ENCODE results near the gene GGACT. TPM values are rescaled to one million over a fixed set of nuclear protein-coding genes. Genes with fewer than 3 reads are reported as not detected.

Gene GGACT
- polyA plus RNA-seq, 3 donors: 1.7 to 8.3 (median 6.5) TPM

GRCh38 chr13:100484702-100485101, 103.9 kb downstream of the GGACT start:
- H3K27ac Mint-ChIP-seq: peak overlapping the region in 1 of 7 donors; percentile 9
- intact Hi-C loops (cut with micrococcal nuclease): no loop called here
- Histone ChIP-seq H3K4me1 (ENCODE audit: control insufficient read depth in 1 of 2, insufficient read depth in 2 of 2, low read length in 2 of 2) (peaks cover 8 to 12% of the 10 kb centered on the region in 2 donors), H3K9ac (ENCODE audit: insufficient read depth, low read length, poor library complexity, severe bottlenecking) (no peak overlapping the region), H3K27ac (ENCODE audit: low read depth in 1 of 2, low read length in 2 of 2) (no peak overlapping the region), H4K20me1 (ENCODE audit: insufficient read depth, low read length) (no peaks in the 10 kb centered on the region), H3K4me3 (replicated peaks in 1 of 3; ENCODE audit: low read depth in 2 of 3, low read length in 3 of 3) (no peak overlapping the region), H3K79me2 (ENCODE audit: insufficient read depth, low read length) (no peaks in the 10 kb centered on the region), H3K4me2 (replicated peaks; ENCODE audit: extremely low read depth, low read length, poor library complexity, severe bottlenecking) (no peak overlapping the region), H3K36me3 (replicated peaks in 1 of 2; ENCODE audit: control insufficient read depth in 1 of 2, insufficient read depth in 2 of 2, low read length in 2 of 2) (no peaks in the 10 kb centered on the region), H3K27me3 (ENCODE audit: control insufficient read depth in 2 of 2, insufficient read depth in 2 of 2, low read length in 2 of 2) (no peaks in the 10 kb centered on the region), H3K9me3 (replicated peaks in 1 of 2; ENCODE audit: control insufficient read depth in 1 of 2, insufficient read depth in 1 of 2, low read length in 2 of 2) (no peaks in the 10 kb centered on the region), H2AFZ (ENCODE audit: insufficient read depth, low read depth, low read length, poor library complexity, severe bottlenecking) (no peak overlapping the region)
- WGBS (ENCODE audit: insufficient coverage): no CpG with 5 or more reads among the region's 3 CpGs
- TF ChIP-seq, protein P1, sequence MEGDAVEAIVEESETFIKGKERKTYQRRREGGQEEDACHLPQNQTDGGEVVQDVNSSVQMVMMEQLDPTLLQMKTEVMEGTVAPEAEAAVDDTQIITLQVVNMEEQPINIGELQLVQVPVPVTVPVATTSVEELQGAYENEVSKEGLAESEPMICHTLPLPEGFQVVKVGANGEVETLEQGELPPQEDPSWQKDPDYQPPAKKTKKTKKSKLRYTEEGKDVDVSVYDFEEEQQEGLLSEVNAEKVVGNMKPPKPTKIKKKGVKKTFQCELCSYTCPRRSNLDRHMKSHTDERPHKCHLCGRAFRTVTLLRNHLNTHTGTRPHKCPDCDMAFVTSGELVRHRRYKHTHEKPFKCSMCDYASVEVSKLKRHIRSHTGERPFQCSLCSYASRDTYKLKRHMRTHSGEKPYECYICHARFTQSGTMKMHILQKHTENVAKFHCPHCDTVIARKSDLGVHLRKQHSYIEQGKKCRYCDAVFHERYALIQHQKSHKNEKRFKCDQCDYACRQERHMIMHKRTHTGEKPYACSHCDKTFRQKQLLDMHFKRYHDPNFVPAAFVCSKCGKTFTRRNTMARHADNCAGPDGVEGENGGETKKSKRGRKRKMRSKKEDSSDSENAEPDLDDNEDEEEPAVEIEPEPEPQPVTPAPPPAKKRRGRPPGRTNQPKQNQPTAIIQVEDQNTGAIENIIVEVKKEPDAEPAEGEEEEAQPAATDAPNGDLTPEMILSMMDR (IDR thresholded peaks at IDR 0.05): no peak
- peaks cover 0 to 5% (median 0%) of the 10 kb centered on the region in 3 donors for H3K27me3 Mint-ChIP-seq (ENCODE audit: low read depth in 3 of 3)
- peaks cover 22% of the 10 kb centered on the region for H3K4me1 Mint-ChIP-seq
- H3K9me3 Mint-ChIP-seq: peaks cover 0 to 3% (median 0%) of the 10 kb centered on the region in 7 donors
- no peak overlapping the region for H3K4me3 Mint-ChIP-seq
- no peak for DNase-seq
- peaks cover 0 to 2% of the 10 kb centered on the region in 2 donors for H3K36me3 Mint-ChIP-seq

- H4K20me1 ChIP-seq (ENCODE audit: insufficient read depth, low read length): no peaks in the 10 kb centered on the region
- H3K27me3 ChIP-seq (ENCODE audit: control insufficient read depth in 2 of 2, insufficient read depth in 2 of 2, low read length in 2 of 2): no peaks in the 10 kb centered on the region
- 100% methylated on average over 1 of the region's 8 CpGs for WGBS (ENCODE audit: insufficient coverage)
- peaks cover 0 to 3% (median 0%) of the 10 kb centered on the region in 7 donors for H3K9me3 Mint-ChIP-seq
- peaks cover 0 to 5% (median 0%) of the 10 kb centered on the region in 3 donors for H3K27me3 Mint-ChIP-seq (ENCODE audit: low read depth in 3 of 3)
- intact Hi-C loops (cut with micrococcal nuclease): no loop called here
- DNase-seq: no peak
- H3K4me1 ChIP-seq (ENCODE audit: control insufficient read depth in 1 of 2, insufficient read depth in 2 of 2, low read length in 2 of 2): peaks cover 6 to 10% of the 10 kb centered on the region in 2 donors
- no peak overlapping the region for H3K27ac ChIP-seq (ENCODE audit: low read depth in 1 of 2, low read length in 2 of 2)
- H3K9ac ChIP-seq (ENCODE audit: insufficient read depth, low read length, poor library complexity, severe bottlenecking): no peak overlapping the region
- TF ChIP-seq, protein P1 (IDR thresholded peaks at IDR 0.05): no peak
- H3K27ac Mint-ChIP-seq: no peak overlapping the region
- H3K36me3 Mint-ChIP-seq: peaks cover 0 to 2% of the 10 kb centered on the region in 2 donors
- no peak overlapping the region for H3K4me2 ChIP-seq (replicated peaks; ENCODE audit: extremely low read depth, low read length, poor library complexity, severe bottlenecking)
- no peak overlapping the region for H3K4me3 ChIP-seq (replicated peaks in 1 of 3; ENCODE audit: low read depth in 2 of 3, low read length in 3 of 3)
- peaks cover 18% of the 10 kb centered on the region for H3K4me1 Mint-ChIP-seq
- no peak overlapping the region for H2AFZ ChIP-seq (ENCODE audit: insufficient read depth, low read depth, low read length, poor library complexity, severe bottlenecking)
- H3K36me3 ChIP-seq (replicated peaks in 1 of 2; ENCODE audit: control insufficient read depth in 1 of 2, insufficient read depth in 2 of 2, low read length in 2 of 2): no peaks in the 10 kb centered on the region
- H3K79me2 ChIP-seq (ENCODE audit: insufficient read depth, low read length): no peaks in the 10 kb centered on the region
- H3K9me3 ChIP-seq (replicated peaks in 1 of 2; ENCODE audit: control insufficient read depth in 1 of 2, insufficient read depth in 1 of 2, low read length in 2 of 2): no peaks in the 10 kb centered on the region
- peak overlapping the region in 1 of 2 donors; percentile 67 for H3K4me3 Mint-ChIP-seq
Measured at GRCh38 chr13:100483841-100484381, 104.7 kb downstream of the GGACT start.

Measured in CD14-positive monocyte (primary cell).